K562 (cell line): Measurements from ENCODE around the gene GSTA2. TPM values are rescaled to one million over a fixed set of nuclear protein-coding genes. Genes with fewer than 3 reads are reported as not detected.
"Not testable (repeated sequence)": the region's sequence is repeated elsewhere in the genome, so short reads cannot be mapped to it uniquely, and the experiment has no call there.

Source experiments
- ATAC-seq: fragments of 200-7000 bp; cut with Tn5 transposase; 3 replicates; pipeline ENCODE4 v1.9.1; 2020; ENCODE audit warnings: moderate library complexity
- Bru-seq: library from RNA; stranded (reverse); fragments of 400-500 nt; gene quantifications from one replicate; lab custom pipeline; 2021; lab: Mats Ljungman, UMichigan
- BruChase-seq, 2 experiments: library from RNA; stranded (reverse); fragments of 400-500 nt; gene quantifications; one replicate each; lab custom pipeline; 2021; lab: Mats Ljungman, UMichigan
- BruUV-seq: library from RNA; stranded (reverse); fragments of 400-500 nt; replicated peaks from 2 replicates; lab custom pipeline; 2021; lab: Mats Ljungman, UMichigan
- CTCF ChIA-PET: fragments of 300-600 bp; formaldehyde crosslinking; extraction: SDS; loops from one replicate; lab custom pipeline; 2021; ENCODE audit warnings: low intra/inter-chr PET ratio; lab: Yijun Ruan, JAX
- POLR2A ChIA-PET: fragments of 300-600, 350-650 bp; sonication (Branson Sonifier 250); formaldehyde crosslinking; extraction: SDS; loops from one replicate; lab custom pipeline; 2021; ENCODE audit warnings: antibody characterized with exemption, inconsistent platforms; lab: Yijun Ruan, JAX
- DNase-seq, 4 experiments: peaks; one replicate each; pipeline versions ENCODE4 v3.0.0 to v3.0.0-alpha.2; 2011 to 2018; ENCODE audit warnings: low spot score in 3 of 4, mixed read lengths in 3 of 4; ENCODE audit errors: extremely low read depth in 1 of 4
- FAIRE-seq: peaks from 2 replicates; lab custom pipeline; 2011; peaks lifted over from hg19 to GRCh38; lab: Jason Lieb, UNC
- H2AFZ ChIP-seq: 2 replicates; pipeline ENCODE4 v1.6.0; 2011; ENCODE audit warnings: low read depth, low read length, control low read depth, inconsistent platforms
- H3K27ac ChIP-seq: fragments of 200-600 bp; 3 replicates; pipeline ENCODE4 v1.8.0; 2011; ENCODE audit warnings: low read depth, mild to moderate bottlenecking, control low read depth, inconsistent platforms, low read length, moderate library complexity, mixed read lengths; ENCODE audit errors: extremely low read depth
- H3K27me3 ChIP-seq, 2 experiments: fragments of 300-600 bp in 1 of 2; 2 replicates in 1 of 2; 3 replicates in 1 of 2; pipeline versions ENCODE4 v1.6.0 to v1.8.0; 2011; ENCODE audit warnings: inconsistent platforms in 2 of 2, low read length in 2 of 2, mild to moderate bottlenecking in 1 of 2, mixed read lengths in 1 of 2, moderate library complexity in 1 of 2; ENCODE audit not compliant: control insufficient read depth in 2 of 2, insufficient read depth in 2 of 2
- H3K36me3 ChIP-seq: fragments of 300-600 bp; 3 replicates; pipeline ENCODE4 v1.8.0; 2011; ENCODE audit warnings: mild to moderate bottlenecking, low read length, inconsistent platforms; ENCODE audit not compliant: control insufficient read depth, insufficient read depth
- H3K4me1 ChIP-seq, 2 experiments: fragments of 200-600 bp in 1 of 2; replicated peaks in 1 of 2; 2 replicates in 1 of 2; 3 replicates in 1 of 2; pipeline versions ENCODE4 v1.5.1 to v1.8.0; 2011; ENCODE audit warnings: inconsistent platforms in 2 of 2, low read length in 2 of 2, mild to moderate bottlenecking in 1 of 2, mixed read lengths in 1 of 2, moderate library complexity in 1 of 2; ENCODE audit not compliant: control insufficient read depth in 2 of 2, insufficient read depth in 2 of 2
- H3K4me2 ChIP-seq: 2 replicates; pipeline ENCODE4 v1.6.1; 2011; ENCODE audit warnings: low read length, control low read depth, inconsistent platforms, mixed read lengths; ENCODE audit not compliant: insufficient read depth
- H3K4me3 ChIP-seq: fragments of 200-600 bp; sonication (generic), shearing (Covaris generic); 2 replicates; pipeline ENCODE4 v1.5.1; 2016; ENCODE audit warnings: control low read depth, inconsistent platforms
- H3K79me2 ChIP-seq: fragments of 200-600 bp; 3 replicates; pipeline ENCODE4 v1.8.0; 2011; ENCODE audit warnings: low read length, inconsistent platforms; ENCODE audit not compliant: control insufficient read depth, insufficient read depth
- H3K9ac ChIP-seq, 2 experiments: 2 replicates each; pipeline versions ENCODE4 v1.6.0 to v1.6.1; 2011; ENCODE audit warnings: low read depth in 2 of 2, low read length in 2 of 2, control low read depth in 1 of 2, inconsistent platforms in 1 of 2, mild to moderate bottlenecking in 1 of 2, mixed read lengths in 1 of 2; ENCODE audit not compliant: insufficient read depth in 1 of 2
- H3K9me1 ChIP-seq: one replicate; pipeline ENCODE4 v1.6.0; 2011; ENCODE audit warnings: inconsistent platforms, mild to moderate bottlenecking, low read length, moderate library complexity; ENCODE audit not compliant: control insufficient read depth, insufficient read depth
- H3K9me3 ChIP-seq: replicated peaks from 2 replicates; pipeline ENCODE4 v1.5.1; 2011; ENCODE audit warnings: low read depth, low read length, inconsistent platforms; ENCODE audit not compliant: control insufficient read depth, insufficient read depth
- H4K20me1 ChIP-seq: replicated peaks from 2 replicates; pipeline ENCODE4 v1.6.1; 2011; ENCODE audit warnings: low read length, inconsistent platforms, mixed read lengths; ENCODE audit not compliant: control insufficient read depth, insufficient read depth
- C11orf30 ChIP-seq: fragments of 450-650 bp; IDR thresholded peaks from 2 replicates; pipeline ENCODE4 v1.6.1; 2016; ENCODE audit warnings: low read depth, mild to moderate bottlenecking
- MAFF ChIP-seq: IDR thresholded peaks from 2 replicates; pipeline ENCODE4 v1.6.1; 2012; ENCODE audit warnings: low read length, improper control_type of control experiment
- MAFG ChIP-seq: fragments of 450-650 bp; conservative IDR thresholded peaks from 2 replicates; pipeline ENCODE4 v1.6.1; 2016; ENCODE audit warnings: missing genetic modification characterization, missing compliant biosample characterization
- MAFK ChIP-seq: IDR thresholded peaks from 2 replicates; pipeline ENCODE4 v1.6.1; 2011; ENCODE audit warnings: low read length, improper control_type of control experiment
- RAD21 ChIP-seq, 2 experiments: fragments of 250-450 bp in 1 of 2; fragments of 450-650 bp in 1 of 2; sonication (Bioruptor Pico) in 1 of 2; formaldehyde crosslinking in 1 of 2; IDR thresholded peaks in 1 of 2; conservative IDR thresholded peaks in 1 of 2; 2 replicates each; pipeline versions ENCODE4 v1.4.0 to v1.8.0; 2020 to 2022; ENCODE audit warnings: mild to moderate bottlenecking in 2 of 2, moderate library complexity in 1 of 2
- ZNF316 ChIP-seq: fragments of 450-650 bp; IDR thresholded peaks from 2 replicates; pipeline ENCODE4 v1.6.1; 2016
- WGBS: fragments of 100-300 bp; shearing (Covaris generic); methylation state at CpG from one replicate; pipeline ENCODE4 v1.1.6; 2016; ENCODE audit warnings: low coverage, mixed read lengths; ENCODE audit not compliant: insufficient coverage; ENCODE audit errors: missing lambda C conversion rate; 5-methylcytosine and 5-hydroxymethylcytosine counted together
- in situ Hi-C: fragments of 300-500 bp; cut with MboI; formaldehyde crosslinking; loops from 4 replicates; pipeline ENCODE4 v1.15.0; 2018; ENCODE audit warnings: inconsistent platforms, mixed read lengths
- intact Hi-C: fragments of 100-400 bp; cut with micrococcal nuclease; formaldehyde crosslinking; loops from 2 replicates; pipeline ENCODE4 v1.14.2; 2022
- long read RNA-seq, 3 experiments: library from polyadenylated mRNA in 2 of 3; library from RNA in 1 of 3; unstranded in 2 of 3; stranded (forward) in 1 of 3; transcript quantifications; one replicate each; pipeline ENCODE4 v2.0.0, GENCODE V29; 2019 to 2022
- polyA minus RNA-seq, 3 experiments: library from RNA; depleted of rRNA, polyadenylated mRNA; stranded (reverse); fragments of >200 nt; gene quantifications; 2 replicates each; pipeline ENCODE4 v1.2.3, GENCODE V29; 2011
- polyA plus RNA-seq, 8 experiments: library from polyadenylated mRNA; depleted of rRNA in 4 of 8; stranded (reverse) in 5 of 8; unstranded in 3 of 8; fragments of >200 nt; fragmentation: Nextera tagmentation in 2 of 8; fragmentation: Illumina TruSeq in 1 of 8; extraction: Ambion mirVana in 2 of 8; extraction: Trizol in 1 of 8; gene quantifications; 2 replicates each; pipeline versions ENCODE4 v1.2.1 to v1.2.3, GENCODE V29; 2011 to 2014; ENCODE audit warnings: inconsistent platforms in 1 of 8, missing spikeins in 1 of 8
- total RNA-seq, 7 experiments: library from RNA; depleted of rRNA in 6 of 7; stranded (reverse); fragments of >200 nt in 6 of 7; fragmentation: Illumina TruSeq in 2 of 7; extraction: Trizol in 2 of 7; gene quantifications; 2 replicates each; pipeline versions ENCODE4 v1.2.1 to v1.2.3, GENCODE V29; 2011 to 2021; ENCODE audit warnings: low replicate concordance in 1 of 7
- TF ChIP-seq, protein P1 (sequence below), 3 experiments: IDR thresholded peaks in 2 of 3; conservative IDR thresholded peaks in 1 of 3; 2 replicates each; pipeline ENCODE4 v1.5.1; 2011 to 2012; ENCODE audit warnings: low read length in 3 of 3, mild to moderate bottlenecking in 3 of 3, control low read depth in 2 of 3, improper control_type of control experiment in 1 of 3, inconsistent platforms in 1 of 3, low read depth in 1 of 3, mixed read lengths in 1 of 3, moderate library complexity in 1 of 3; ENCODE audit not compliant: insufficient read depth in 2 of 3

GSTA2 gene
- total RNA-seq (2011; cell fraction: chromatin; rRNA removed; ENCODE audit: low replicate concordance): not detected in 2 replicates
- not detected in 2 replicates for total RNA-seq (2011; cell fraction: nucleolus; rRNA removed)
- not detected in 2 replicates for total RNA-seq (2011; cell fraction: nucleoplasm; rRNA removed)
- total RNA-seq (2014; rRNA removed) (0.12 TPM in 1 of 2 replicates, not detected in the other), total RNA-seq (2014; rRNA removed; fragmentation: Illumina TruSeq; extraction: Trizol) (0.11 TPM in 1 of 2 replicates, not detected in the other), total RNA-seq (2015; rRNA removed; fragmentation: Illumina TruSeq; extraction: Trizol) (0.14 TPM in 1 of 2 replicates, not detected in the other), total RNA-seq (2021) (not detected in 2 replicates), polyA plus RNA-seq (2011; rRNA removed) (0.15 TPM in 1 of 2 replicates, not detected in the other), polyA plus RNA-seq (2014; fragmentation: Illumina TruSeq; extraction: Trizol) (0.12 TPM in 1 of 2 replicates, not detected in the other), polyA plus RNA-seq (2014; fragmentation: Nextera tagmentation; extraction: Ambion mirVana) (under 1 TPM; 0.18 to 0.24 TPM), polyA plus RNA-seq (2014; rRNA removed) (0.08 and 0.13 TPM in 2 replicates), polyA minus RNA-seq (2011; rRNA and poly(A)+ RNA removed) (not detected in 2 replicates), Bru-seq, nascent RNA (percentile 13 among the genes with signal in this experiment), BruChase-seq, experiment 1, labeled RNA remaining after a 2-hour chase (not detected), BruChase-seq, experiment 2, labeled RNA remaining after a 6-hour chase (not detected)
- 0.04 and 0.06 TPM in 2 replicates for polyA plus RNA-seq (2011; cell fraction: cytosol; rRNA removed)
- polyA plus RNA-seq (2011; cell fraction: nucleus; rRNA removed): not detected in 2 replicates
- polyA plus RNA-seq (2012): not detected in 2 replicates
- not detected in 2 replicates for polyA minus RNA-seq (2011; cell fraction: cytosol; rRNA and poly(A)+ RNA removed)
- not detected in 2 replicates for polyA minus RNA-seq (2011; cell fraction: nucleus; rRNA and poly(A)+ RNA removed)
- long read RNA-seq, experiment 1: 0 reads
- long read RNA-seq, experiment 2: 0 reads
- long read RNA-seq, experiment 3: 0 reads

DNA sequence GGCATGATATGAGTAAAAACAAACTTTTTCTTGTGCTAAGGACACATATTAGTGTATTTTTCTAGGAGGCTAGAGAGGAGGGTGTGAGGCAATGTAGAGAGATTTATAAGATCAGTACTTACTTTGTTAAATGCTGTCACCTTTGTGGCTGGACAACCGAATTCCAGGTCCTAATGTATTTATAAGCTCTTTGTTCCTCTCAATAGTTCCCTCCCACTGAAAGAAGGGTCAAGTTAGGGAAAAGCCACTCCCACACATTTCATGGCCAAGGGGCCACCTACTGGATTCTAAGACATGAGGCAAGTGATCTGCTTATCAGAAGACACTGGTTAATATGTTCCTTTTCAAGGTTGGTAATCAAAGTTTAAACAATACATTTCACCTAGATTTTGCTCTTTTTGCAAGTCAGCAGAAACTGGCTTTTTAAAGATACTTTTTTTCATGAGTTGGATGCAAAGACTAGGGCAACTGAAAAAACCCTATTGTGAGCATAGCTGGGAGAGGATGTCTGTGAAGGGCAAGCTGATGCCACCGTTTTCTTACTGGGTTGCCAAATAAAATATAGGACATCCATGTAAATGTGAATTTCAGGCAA, at the start of gene GSTA2:
TSS of gene GSTA2 (minus strand) at position 154 of the 595 bp plus-strand sequence. CDS start 5,528 bp downstream, outside the sequence.
- H3K27ac ChIP-seq, H3K36me3 ChIP-seq, H3K4me2 ChIP-seq, in situ Hi-C loops, H3K27me3 ChIP-seq, H3K4me3 ChIP-seq, POLR2A ChIA-PET, H3K9ac ChIP-seq, H3K4me1 ChIP-seq, H3K79me2 ChIP-seq, H3K9me3 ChIP-seq, BruUV-seq, H3K9me1 ChIP-seq: not testable (repeated sequence)
- WGBS: 0% methylated on average over 2 of the region's 2 CpGs
- FAIRE-seq (peak; percentile 80), ATAC-seq (peak; percentile 82)
- intact Hi-C loops: loop anchor here (2.0 kb wide), 1 partner anchor 39 kb away; no protein-coding TSS in a partner anchor
- TF ChIP-seq ZNF316: peak; percentile 81
- TF ChIP-seq, protein P1, sequence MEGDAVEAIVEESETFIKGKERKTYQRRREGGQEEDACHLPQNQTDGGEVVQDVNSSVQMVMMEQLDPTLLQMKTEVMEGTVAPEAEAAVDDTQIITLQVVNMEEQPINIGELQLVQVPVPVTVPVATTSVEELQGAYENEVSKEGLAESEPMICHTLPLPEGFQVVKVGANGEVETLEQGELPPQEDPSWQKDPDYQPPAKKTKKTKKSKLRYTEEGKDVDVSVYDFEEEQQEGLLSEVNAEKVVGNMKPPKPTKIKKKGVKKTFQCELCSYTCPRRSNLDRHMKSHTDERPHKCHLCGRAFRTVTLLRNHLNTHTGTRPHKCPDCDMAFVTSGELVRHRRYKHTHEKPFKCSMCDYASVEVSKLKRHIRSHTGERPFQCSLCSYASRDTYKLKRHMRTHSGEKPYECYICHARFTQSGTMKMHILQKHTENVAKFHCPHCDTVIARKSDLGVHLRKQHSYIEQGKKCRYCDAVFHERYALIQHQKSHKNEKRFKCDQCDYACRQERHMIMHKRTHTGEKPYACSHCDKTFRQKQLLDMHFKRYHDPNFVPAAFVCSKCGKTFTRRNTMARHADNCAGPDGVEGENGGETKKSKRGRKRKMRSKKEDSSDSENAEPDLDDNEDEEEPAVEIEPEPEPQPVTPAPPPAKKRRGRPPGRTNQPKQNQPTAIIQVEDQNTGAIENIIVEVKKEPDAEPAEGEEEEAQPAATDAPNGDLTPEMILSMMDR (IDR thresholded peaks at IDR 0.05 in 2 of 3, conservative IDR thresholded peaks at IDR 0.05 in 1 of 3; ENCODE audit: insufficient read depth in 2 of 3, low read depth in 1 of 3, low read length in 3 of 3): peak in 2 of 3 experiments; percentile 31; a peak in 4 of 6 replicates
- TF ChIP-seq MAFK: peak; percentile 73
- TF ChIP-seq C11orf30: peak; percentile 69
- peak; percentile 73 for TF ChIP-seq MAFG (tag)
- TF ChIP-seq RAD21 (CRISPR knock-in tag; conservative IDR thresholded peaks at IDR 0.05 in 1 of 2, IDR thresholded peaks at IDR 0.05 in 1 of 2): peak in 1 of 2 experiments; percentile 38; a peak in 2 of 4 replicates
- peak; percentile 84 for TF ChIP-seq MAFF
- TF ChIP-seq, all 486 proteins: peak for 7; not testable (repeated sequence) for 479
- peak within 1 kb of the TSS; percentile 55; the same call in 1 of the 2 replicates for H2AFZ ChIP-seq
- H4K20me1 ChIP-seq, CTCF ChIA-PET: not testable (repeated sequence)
- DNase-seq: peak in 2 of 4 experiments; percentile 7 to 33

DNA sequence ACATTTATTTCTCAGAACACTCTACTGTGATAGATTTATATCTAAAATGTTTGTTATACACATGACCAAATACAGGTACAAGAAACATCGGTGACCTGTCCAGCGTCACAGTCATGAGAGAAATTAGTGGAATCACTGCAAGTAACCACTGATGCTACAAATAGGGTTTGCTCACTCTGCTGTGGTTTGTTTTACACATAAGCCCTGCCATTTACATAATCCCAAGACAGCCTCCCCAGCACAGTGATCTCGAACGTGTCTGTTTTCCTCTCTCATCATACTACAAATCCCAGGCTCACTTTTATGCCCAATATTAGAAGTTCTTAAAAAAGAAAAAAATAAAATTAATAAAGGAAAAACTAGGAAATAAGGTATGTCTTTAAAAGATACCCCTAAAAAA, 46.5 kb upstream of the GSTA2 start:
- H3K36me3 ChIP-seq, H3K4me3 ChIP-seq, H3K9me3 ChIP-seq, H3K9ac ChIP-seq, ATAC-seq, DNase-seq, H3K27ac ChIP-seq, CTCF ChIA-PET, H4K20me1 ChIP-seq, H3K79me2 ChIP-seq, intact Hi-C loops, H3K27me3 ChIP-seq, BruUV-seq, FAIRE-seq, H2AFZ ChIP-seq, POLR2A ChIA-PET, H3K4me2 ChIP-seq, H3K9me1 ChIP-seq, H3K4me1 ChIP-seq: not testable (repeated sequence)
- 0% methylated on average over 4 of the region's 4 CpGs for WGBS
- in situ Hi-C loops: loop anchor here (5.0 kb wide), 1 partner anchor 42 kb away; no protein-coding TSS in a partner anchor
